KOPT-K1 (cell line): Measurements from ENCODE around the gene CTNNA2.

Experiments used
- H3K27ac ChIP-seq: fragments of 200-600 bp; sonication (generic); 2 replicates; pipeline ENCODE4 v1.5.1; 2016; ENCODE audit warnings: antibody characterized with exemption, mild to moderate bottlenecking, low read depth, low read length; ENCODE audit not compliant: poor library complexity, severe bottlenecking
- H3K36me3 ChIP-seq: fragments of 200-600 bp; sonication (generic); 2 replicates; pipeline ENCODE4 v1.5.1; 2017; ENCODE audit warnings: antibody characterized with exemption, mild to moderate bottlenecking, low read length, moderate library complexity; ENCODE audit not compliant: insufficient read depth
- H3K9me3 ChIP-seq: fragments of 200-600 bp; sonication (generic); 2 replicates; pipeline ENCODE4 v1.5.1; 2017; ENCODE audit warnings: antibody characterized with exemption, low read length, mild to moderate bottlenecking; ENCODE audit not compliant: insufficient read depth, poor library complexity, severe bottlenecking

Gene CTNNA2

DNA sequence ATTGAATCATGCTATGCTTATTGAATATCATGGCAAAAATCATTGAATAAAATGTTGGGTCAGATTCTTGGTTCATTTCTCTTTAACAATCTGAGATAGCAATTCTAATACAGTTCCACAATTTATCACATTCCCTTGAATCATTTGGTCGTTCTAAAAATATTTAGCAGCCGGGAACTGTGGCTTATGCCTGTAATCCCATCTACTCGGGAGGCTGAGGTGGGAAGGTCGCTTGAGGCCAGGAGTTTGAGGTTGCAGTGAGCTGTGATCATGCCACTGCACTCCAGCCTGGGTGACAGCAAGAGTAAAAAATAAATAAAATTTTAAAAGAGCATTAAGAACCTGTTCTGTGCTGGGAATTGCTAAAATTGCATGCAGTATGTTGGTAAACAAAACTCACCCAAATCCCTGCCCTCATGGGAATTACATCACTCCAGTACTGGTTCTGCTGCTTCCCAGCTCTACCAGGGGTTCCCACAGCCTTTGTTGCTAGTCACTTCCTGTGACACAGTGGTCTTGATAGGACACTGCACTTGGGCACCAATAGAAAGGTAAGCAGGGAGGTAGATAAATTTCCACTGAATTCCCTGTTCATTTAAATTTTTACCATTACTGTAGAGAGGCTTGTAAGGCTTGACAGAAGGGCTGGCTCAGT lies 200.4 kb downstream of the CTNNA2 start:
- no peak overlapping the region for H3K27ac ChIP-seq
- H3K9me3 ChIP-seq, result no peaks in the 10 kb centered on the region
- H3K36me3 ChIP-seq, result no peaks in the 10 kb centered on the region

DNA sequence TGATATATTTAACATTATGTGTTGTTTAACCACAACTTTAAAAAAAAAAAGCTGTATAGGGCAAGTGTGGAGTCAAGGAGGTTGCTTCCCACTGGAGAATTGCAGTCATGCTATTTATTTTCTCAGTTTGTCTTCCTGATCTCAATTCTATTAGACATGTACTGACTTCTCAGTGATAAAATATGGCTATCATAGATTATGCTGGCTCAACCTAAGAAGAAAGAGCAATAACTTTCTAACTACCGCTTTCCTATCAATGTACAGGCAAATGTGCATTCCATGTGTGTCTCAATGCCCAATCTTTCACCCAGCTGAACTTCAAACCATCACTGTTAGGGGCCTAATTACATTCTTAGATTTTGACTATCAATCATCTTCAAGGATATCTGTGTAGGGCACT lies 201.4 kb downstream of the CTNNA2 start:
- no peaks in the 10 kb centered on the region for H3K36me3 ChIP-seq
- no peaks in the 10 kb centered on the region for H3K9me3 ChIP-seq
- H3K27ac ChIP-seq, result no peak overlapping the region

DNA sequence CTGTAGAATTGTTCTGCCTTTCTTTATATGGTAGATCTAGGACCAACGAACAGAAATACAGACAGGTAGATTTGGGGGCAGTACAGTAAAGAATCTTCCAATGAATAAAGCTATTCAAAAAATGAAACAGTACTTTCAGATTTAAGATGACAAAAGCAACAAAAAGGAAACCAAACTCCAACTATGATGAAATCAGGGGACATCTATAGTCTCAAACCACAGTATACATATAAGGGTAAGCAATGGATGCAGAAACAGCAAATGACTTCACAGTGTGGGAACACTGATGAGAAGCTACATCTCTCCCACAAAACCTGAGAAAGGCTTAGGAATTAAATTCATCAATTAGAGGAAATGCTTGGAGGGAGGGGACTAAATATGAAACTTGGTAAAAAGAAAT lies 202.5 kb downstream of the CTNNA2 start:
- Histone ChIP-seq H3K9me3 (no peaks in the 10 kb centered on the region), H3K27ac (no peak overlapping the region), H3K36me3 (no peaks in the 10 kb centered on the region)

DNA sequence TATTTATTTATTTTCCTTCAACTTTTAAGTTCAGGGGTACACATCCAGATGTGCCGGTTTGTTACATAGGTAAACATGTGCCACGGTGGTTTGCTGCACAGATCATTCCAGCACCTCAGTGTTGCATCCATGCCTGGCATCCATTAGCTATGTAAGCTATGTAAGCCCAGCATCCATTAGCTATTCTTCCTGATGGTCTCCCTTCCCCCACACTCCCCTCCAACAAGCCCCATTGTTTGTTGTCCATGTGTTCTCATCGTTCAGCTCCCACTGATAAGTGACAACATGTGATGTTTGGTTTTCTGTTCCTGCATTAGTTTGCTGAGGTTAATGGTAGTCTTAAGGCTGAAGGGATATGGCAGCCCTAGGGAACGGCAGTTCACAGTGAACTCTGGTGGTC lies 203.4 kb downstream of the CTNNA2 start:
- Histone ChIP-seq H3K9me3 (no peaks in the 10 kb centered on the region), H3K27ac (no peak overlapping the region)

DNA sequence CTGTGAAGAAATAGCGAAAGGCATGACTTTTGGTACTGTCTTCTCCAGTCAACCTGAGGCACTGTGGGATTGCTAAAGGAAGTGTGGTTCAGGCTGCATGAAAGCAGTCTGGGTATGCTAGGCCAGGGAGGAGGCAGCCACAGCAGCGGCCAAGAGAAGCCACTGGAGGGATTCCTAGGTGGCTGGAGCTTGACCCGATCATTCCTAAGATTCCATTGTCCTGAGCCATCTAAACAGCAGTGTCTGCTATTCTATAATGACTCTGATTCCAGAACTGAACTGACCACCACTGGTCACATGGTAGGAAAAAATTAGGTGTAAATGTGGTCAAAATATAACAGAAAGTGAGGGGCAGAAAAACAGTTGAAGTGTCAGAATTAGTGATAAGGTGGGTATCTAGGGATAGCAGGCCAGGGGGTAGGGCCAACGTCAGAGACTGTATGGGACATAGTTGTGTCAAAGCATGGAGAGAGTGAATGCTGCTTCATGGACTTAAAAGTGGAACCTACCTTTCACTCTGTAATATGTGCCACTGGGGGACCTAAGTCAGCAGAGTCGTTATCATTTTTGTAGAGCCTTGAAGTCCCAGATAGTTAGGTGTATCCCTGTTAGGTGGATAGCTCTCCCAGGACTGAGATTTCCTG lies 204.6 kb downstream of the CTNNA2 start:
- H3K9me3 ChIP-seq, result no peaks in the 10 kb centered on the region
- H3K27ac ChIP-seq, result no peak overlapping the region
- H3K36me3 ChIP-seq, result no peaks in the 10 kb centered on the region

More for the DNA sequence above, 203.4 kb downstream of the CTNNA2 start:
- no peaks in the 10 kb centered on the region for H3K36me3 ChIP-seq

DNA sequence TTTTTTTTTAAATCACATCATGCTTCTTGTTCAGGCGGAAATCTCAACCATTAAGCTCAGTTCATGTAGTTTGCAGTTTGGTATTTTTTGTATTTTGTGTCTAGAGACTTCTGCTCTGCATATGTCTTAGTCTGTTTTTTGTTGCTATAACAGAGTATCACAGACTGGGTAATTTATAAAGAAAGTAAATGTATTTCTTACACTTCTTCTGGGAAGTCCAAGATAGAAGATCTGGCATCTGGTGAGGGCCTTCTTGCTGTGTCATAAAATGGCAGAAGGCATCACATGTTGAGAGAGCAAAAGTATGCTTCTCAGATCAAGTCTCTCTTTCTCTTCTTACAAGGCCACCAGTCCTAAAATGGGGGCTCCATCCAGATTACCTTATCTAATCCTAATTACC lies 208.2 kb downstream of the CTNNA2 start:
- no peak overlapping the region for H3K27ac ChIP-seq
- no peaks in the 10 kb centered on the region for H3K9me3 ChIP-seq
- no peaks in the 10 kb centered on the region for H3K36me3 ChIP-seq

DNA sequence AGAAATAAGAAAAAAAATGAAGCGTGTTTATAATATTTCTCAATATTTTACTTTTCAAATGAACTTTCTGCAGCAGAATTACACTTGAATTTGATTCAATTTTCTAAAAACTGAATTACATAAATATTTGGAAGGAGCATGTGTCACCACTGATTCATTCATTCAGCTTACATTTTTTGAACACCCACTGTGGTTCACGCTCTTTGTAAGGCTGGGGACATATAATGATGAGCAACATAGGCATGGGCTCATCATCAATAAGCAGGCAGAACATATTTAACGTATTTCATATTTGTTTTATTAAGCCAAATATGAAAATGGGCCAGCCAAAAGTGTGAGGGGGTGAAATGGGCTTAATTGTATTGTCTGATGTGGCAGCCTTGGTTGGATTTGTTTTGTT lies 209.1 kb downstream of the CTNNA2 start:
- Histone ChIP-seq H3K9me3 (no peaks in the 10 kb centered on the region), H3K36me3 (no peaks in the 10 kb centered on the region), H3K27ac (no peak overlapping the region)

DNA sequence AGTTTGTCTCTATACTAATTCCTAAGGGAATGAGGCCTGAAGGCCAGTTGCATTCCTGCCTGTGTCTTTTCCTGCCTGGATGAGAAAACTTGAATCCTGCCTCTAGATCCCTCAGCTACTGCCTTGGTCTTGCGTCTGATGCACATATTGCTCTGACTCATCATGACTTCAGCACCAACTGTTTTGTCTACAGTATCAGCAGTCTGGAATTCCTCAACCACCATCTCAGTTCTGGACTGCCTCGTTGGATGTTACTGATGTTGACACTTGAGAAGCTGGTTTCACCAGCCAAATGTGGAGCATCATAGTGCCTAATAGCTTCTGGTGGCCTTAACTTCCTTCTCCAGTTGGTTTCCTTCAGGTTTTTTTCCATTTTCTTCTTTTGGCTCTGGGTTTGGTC lies 211.0 kb downstream of the CTNNA2 start:
- Histone ChIP-seq H3K9me3 (no peaks in the 10 kb centered on the region), H3K27ac (no peak overlapping the region), H3K36me3 (no peaks in the 10 kb centered on the region)

DNA sequence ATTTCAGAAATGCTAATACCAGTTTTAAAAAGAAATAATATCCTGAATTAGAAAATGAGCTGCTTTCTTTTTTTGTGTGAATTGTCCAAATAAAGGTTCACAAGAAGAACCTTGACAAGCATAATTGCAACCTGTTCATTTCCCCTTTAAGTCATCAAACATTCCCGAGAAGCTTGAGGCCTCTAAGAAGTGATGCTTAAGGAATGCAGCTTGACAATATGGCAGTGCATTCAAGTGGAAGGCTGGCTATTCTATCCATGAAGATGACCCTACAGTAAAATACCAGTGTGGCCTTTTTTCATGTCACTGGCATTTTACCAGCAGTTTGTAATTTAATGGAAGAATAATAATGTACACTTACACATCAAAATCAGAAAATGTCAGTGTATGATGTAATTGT lies 216.7 kb downstream of the CTNNA2 start:
- Histone ChIP-seq H3K36me3 (no peaks in the 10 kb centered on the region), H3K27ac (no peak overlapping the region), H3K9me3 (no peaks in the 10 kb centered on the region)

DNA sequence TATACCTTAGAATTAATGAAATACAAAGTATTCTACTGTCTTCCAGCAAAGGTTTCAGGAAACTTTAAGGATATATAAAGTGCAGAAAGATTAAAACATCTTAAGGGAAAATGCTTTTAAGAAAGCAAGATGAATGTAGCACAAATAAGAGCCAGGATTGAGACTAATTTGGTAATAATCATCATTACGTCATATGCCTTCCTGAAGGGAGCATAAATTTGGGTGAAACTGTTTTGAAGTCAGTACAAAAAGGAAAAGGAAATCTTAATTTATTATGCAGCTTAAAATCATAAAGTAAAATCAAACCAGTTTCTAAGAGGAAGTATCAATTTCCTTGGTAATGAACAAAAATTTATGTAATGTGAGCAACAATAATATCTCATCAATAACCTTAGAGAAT lies 221.7 kb downstream of the CTNNA2 start:
- no peaks in the 10 kb centered on the region for H3K36me3 ChIP-seq
- no peak overlapping the region for H3K27ac ChIP-seq
- no peaks in the 10 kb centered on the region for H3K9me3 ChIP-seq

DNA sequence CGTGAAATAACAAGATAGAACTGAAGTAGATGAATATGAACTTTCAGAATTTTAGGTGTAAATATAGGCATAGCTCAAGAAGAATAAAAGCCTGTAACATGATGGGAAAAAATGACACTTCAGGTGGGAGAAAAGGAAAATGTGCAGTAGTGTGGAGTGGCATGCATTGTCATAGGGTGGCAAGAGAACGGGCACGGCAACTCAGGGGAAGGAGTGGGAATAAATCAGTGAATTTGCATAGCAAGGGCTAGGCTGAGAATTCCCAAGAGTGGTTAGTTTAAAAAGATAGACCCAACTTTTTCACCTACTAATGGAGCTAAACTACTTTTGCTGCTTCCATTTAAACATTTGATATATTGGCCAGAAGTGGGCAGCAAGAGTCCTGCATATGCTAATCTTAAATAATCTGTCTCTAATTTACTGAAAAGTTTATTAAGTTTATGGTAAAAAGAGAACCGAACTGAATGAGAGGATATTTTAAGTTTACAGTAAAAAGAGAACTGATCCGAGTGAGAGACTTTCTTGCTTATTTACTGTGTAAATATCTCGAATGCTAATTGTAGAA lies 228.1 kb downstream of the CTNNA2 start:
- no peak overlapping the region for H3K27ac ChIP-seq
- no peaks in the 10 kb centered on the region for H3K36me3 ChIP-seq
- no peaks in the 10 kb centered on the region for H3K9me3 ChIP-seq

DNA sequence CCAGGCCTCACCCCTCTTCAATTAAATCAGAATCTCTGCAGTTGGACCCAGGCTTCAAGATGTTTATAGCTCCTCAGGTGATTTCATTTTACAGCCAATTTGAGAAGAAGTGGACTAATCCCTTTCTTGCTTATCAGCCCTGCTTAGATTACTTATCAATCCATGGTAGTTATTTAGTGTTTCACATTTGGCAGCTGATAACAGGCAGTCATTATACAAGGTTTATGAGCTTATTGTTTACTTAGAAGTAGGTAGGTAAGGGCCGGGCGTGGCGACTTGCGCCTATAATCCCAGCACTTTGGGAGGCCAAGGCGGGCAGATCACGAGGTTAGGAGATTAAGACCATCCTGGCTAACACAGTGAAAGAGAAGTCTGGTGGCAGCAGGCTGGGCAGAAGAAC lies 237.5 kb downstream of the CTNNA2 start:
- no peaks in the 10 kb centered on the region for H3K36me3 ChIP-seq
- H3K27ac ChIP-seq, result no peak overlapping the region
- no peaks in the 10 kb centered on the region for H3K9me3 ChIP-seq

DNA sequence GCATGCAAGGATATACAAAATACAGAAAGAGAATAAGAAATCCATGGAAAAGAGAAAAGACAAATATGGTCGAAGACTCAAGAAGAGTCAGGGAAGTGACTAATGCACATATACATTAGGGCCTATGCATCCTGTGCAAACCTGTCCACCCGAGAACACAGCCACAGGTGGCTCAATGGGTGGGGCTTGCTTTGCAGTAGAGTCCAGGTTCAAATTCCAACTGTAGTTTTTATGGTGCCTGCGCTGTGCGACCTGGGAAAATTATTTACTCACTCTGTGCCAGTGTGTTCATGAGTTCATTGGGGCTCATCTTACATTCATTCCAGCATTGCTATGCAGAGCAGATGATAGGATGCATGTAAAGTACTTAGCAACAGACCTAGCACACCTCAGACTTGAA lies 244.7 kb downstream of the CTNNA2 start:
- no peaks in the 10 kb centered on the region for H3K36me3 ChIP-seq
- no peaks in the 10 kb centered on the region for H3K9me3 ChIP-seq
- H3K27ac ChIP-seq, result no peak overlapping the region

DNA sequence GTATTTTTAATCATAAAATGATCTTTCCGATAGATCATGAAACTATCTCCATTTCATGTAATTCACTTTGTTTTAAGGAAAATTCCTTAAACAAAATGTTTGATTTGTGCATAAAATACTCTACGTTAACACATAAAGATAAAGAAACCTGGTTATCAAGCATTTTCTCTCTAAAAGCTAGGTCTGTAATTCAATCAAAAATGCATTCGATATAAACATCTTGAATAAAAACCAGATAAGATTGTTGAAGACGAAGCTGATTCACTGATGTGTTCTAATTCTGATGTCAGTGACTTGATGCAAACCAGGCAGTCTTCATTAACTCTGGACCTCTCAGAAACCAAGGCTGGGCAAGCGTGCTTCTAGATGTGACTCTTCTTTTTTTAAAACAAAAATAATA lies 245.2 kb downstream of the CTNNA2 start:
- no peak overlapping the region for H3K27ac ChIP-seq
- no peaks in the 10 kb centered on the region for H3K9me3 ChIP-seq
- no peaks in the 10 kb centered on the region for H3K36me3 ChIP-seq

DNA sequence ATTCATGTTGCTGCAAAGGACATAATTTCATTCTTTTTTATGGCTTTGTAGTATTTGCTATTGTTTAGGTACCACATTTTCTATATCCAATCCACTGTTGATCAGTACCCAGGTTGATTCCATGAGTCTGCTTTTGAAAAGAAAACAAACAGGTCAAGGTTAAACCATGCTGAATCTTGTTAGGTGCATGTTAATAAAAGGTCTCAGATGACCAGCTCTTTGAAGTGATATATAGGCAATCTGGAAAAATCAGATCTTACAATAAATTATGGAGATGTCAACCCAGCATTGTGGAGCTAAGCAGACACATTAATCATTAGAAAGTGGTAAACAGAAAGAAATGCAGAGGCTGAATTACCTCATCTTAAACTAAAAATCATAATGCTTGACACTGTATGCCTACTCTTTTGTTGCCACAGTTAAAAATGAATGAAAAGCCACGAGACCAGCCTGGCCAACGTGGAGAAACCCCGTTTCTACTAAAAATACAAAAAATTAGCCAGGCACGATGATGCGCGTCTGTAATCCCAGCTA lies 246.0 kb downstream of the CTNNA2 start:
- Histone ChIP-seq H3K36me3 (no peaks in the 10 kb centered on the region), H3K27ac (no peak overlapping the region), H3K9me3 (no peaks in the 10 kb centered on the region)

DNA sequence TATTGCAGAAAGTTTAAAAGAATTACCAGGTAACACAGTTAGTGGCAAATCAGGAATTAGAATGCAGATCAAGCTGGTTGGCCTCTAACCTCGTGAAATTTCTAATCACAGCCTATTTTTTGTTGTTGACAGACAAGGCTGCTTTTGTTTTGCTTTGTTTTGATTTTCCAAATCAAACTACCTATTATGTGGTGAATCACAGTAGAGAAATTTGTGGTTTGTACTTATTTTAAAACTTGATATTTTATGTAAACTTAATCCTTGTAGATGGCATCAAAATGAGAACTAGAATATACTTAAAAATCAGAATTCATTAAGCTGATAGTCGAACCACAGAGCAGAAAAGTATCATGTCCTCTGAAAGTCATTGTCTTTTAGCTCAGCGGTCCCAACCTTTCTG lies 258.1 kb downstream of the CTNNA2 start:
- no peaks in the 10 kb centered on the region for H3K9me3 ChIP-seq
- H3K36me3 ChIP-seq, result no peaks in the 10 kb centered on the region
- H3K27ac ChIP-seq, result no peak overlapping the region
